ENCODE data around the gene CARD6.
"Not testable (repeated sequence)": the region's sequence is repeated elsewhere in the genome, so short reads cannot be mapped to it uniquely, and the experiment has no call there.

The CARD6 gene

DNA sequence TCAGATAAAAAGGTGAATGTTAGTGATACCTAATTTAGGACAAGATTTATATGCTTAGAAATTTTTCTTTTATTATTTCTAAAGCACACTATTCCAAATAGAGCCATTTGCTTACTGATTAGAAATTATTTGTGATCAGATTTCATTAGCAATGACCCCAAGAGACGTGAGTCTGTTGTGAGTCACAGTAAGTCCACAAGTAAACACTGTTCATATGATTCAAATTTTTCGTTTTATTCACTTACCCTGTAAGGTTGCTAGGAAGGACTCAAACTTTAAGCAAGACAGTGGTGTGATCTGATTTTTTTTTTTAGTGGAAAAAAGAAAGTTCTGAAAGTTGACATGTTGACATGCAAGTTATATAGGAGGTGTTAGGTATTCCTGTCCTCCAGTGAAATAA is 1.2 kb downstream of the CARD6 start:
- TF ChIP-seq, protein P1, sequence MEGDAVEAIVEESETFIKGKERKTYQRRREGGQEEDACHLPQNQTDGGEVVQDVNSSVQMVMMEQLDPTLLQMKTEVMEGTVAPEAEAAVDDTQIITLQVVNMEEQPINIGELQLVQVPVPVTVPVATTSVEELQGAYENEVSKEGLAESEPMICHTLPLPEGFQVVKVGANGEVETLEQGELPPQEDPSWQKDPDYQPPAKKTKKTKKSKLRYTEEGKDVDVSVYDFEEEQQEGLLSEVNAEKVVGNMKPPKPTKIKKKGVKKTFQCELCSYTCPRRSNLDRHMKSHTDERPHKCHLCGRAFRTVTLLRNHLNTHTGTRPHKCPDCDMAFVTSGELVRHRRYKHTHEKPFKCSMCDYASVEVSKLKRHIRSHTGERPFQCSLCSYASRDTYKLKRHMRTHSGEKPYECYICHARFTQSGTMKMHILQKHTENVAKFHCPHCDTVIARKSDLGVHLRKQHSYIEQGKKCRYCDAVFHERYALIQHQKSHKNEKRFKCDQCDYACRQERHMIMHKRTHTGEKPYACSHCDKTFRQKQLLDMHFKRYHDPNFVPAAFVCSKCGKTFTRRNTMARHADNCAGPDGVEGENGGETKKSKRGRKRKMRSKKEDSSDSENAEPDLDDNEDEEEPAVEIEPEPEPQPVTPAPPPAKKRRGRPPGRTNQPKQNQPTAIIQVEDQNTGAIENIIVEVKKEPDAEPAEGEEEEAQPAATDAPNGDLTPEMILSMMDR (IDR thresholded peaks at IDR 0.05; ENCODE audit: low read depth, low read length, missing control alignments): no peak
- no peak for DNase-seq (ENCODE audit: extremely low read depth, low read depth)
- H3K4me3 ChIP-seq (replicated peaks; ENCODE audit: low read depth, low read length): no peak overlapping the region

DNA sequence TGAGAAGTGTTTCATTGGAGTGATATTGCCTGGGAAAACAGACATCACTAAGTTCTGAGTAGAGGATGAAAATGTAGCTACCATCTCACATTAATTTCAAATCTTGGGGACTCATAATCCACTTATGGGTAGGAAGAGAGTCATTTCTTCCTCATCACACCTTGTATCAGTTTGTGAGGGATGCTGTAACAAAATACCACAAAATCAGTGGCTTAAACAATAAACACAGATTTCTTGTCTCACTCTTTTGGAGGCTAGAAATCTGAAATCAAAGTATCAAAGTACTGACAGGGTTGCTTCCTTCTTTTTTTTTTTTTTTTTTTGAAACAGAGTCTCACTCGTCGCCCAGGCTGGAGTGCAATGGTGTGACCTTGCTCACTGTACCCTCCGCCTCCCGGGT is 3.4 kb downstream of the CARD6 start:
- TF ChIP-seq, protein P1 (IDR thresholded peaks at IDR 0.05; ENCODE audit: low read depth, low read length, missing control alignments): no peak
- no peak for DNase-seq (ENCODE audit: extremely low read depth, low read depth)

DNA sequence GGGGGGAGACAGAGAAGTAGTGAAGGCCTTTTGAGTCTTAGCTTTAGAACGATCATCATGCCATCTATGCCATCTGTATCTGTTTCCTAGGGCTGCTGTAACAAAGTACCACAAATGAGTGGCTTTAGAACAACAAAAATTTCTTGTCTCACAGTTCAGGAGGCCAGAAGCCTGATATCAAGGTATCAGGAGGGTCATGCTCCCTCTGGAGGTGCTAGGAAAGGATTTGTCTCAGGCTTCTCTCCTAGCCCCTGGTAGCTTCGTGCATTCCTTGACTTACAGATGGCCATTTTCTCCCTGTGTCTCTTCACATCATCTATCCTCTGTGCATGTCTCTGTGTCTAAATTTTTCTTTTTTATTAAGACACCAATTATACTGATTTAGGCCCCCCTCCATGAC is 5.2 kb downstream of the CARD6 start:
- no peak for DNase-seq (ENCODE audit: extremely low read depth, low read depth)
- no peak overlapping the region for H3K4me3 ChIP-seq (replicated peaks; ENCODE audit: low read depth, low read length)
- TF ChIP-seq, protein P1 (IDR thresholded peaks at IDR 0.05; ENCODE audit: low read depth, low read length, missing control alignments): no peak

More for the DNA sequence above, 3.4 kb downstream of the CARD6 start:
- no peak overlapping the region for H3K4me3 ChIP-seq (replicated peaks; ENCODE audit: low read depth, low read length)

DNA sequence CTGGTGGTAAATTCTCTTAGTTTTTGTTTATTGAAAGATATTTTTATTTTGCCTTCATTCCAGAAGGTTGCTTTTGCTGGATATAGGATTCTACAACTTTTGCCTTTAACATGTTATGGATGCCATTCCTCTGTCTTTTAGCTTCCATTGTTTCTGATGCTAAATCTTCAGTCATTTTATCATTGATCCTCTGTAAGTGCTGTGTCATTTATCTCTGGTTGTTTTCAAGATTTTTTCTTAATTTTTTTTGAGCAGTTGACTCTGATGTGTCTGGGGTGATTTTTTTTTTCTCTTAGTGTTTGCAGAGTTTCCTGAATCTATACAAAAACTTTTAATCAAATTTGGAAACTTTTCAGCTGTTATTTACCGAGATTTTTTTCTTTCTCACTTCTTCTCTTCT is 6.4 kb downstream of the CARD6 start:
- no peak for DNase-seq (ENCODE audit: extremely low read depth, low read depth)
- H3K4me3 ChIP-seq (replicated peaks; ENCODE audit: low read depth, low read length): no peak overlapping the region
- TF ChIP-seq, protein P1 (IDR thresholded peaks at IDR 0.05; ENCODE audit: low read depth, low read length, missing control alignments): no peak

DNA sequence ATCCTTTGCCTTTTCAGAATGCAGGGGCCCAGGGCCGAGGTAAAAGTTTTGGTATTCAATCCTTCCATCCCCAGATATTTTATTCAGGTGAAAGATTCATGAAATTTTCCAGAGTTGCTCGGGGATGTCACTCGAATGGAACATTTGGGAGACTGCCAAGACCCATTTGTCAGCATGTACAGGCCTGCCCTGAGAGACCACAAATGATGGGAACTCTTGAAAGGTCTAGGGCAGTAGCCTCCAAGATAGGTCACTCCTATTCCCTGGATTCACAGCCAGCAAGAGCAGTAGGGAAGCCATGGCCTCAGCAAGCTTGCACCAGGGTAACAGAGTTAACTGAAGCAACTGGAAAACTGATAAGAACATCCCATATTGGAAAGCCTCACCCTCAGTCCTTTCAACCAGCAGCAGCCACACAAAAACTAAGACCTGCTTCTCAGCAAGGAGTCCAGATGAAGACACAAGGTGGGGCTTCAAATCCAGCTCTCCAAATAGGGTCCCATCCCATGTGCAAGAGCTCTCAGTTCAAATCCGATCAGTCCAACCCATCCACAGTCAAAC is 12.5 kb downstream of the CARD6 start:
- DNase-seq (ENCODE audit: extremely low read depth, low read depth): no peak
- TF ChIP-seq, protein P1 (IDR thresholded peaks at IDR 0.05; ENCODE audit: low read depth, low read length, missing control alignments): no peak
- H3K4me3 ChIP-seq (replicated peaks; ENCODE audit: low read depth, low read length): no peak overlapping the region

DNA sequence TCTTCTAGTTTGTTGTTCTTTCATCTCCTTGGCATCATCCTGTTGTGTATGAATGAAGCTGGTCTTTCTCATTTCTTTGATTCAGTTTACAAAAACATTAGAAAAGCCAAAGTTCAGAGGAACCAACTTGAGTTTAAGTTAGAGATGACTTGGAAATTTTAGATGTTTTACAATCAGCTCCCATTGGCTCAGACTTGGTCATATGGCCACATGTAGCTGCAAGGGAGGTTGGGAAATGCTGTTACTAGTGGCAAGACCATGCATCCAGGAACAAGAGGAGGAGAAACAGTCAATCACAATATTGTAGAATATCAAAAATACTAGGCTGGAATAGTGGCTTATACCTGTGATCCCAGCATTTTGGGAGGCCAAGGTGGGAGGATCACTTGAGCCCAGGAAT is 19.5 kb downstream of the CARD6 start:
- DNase-seq (ENCODE audit: extremely low read depth, low read depth): no peak
- TF ChIP-seq, protein P1 (IDR thresholded peaks at IDR 0.05; ENCODE audit: low read depth, low read length, missing control alignments): no peak
- no peak overlapping the region for H3K4me3 ChIP-seq (replicated peaks; ENCODE audit: low read depth, low read length)

DNA sequence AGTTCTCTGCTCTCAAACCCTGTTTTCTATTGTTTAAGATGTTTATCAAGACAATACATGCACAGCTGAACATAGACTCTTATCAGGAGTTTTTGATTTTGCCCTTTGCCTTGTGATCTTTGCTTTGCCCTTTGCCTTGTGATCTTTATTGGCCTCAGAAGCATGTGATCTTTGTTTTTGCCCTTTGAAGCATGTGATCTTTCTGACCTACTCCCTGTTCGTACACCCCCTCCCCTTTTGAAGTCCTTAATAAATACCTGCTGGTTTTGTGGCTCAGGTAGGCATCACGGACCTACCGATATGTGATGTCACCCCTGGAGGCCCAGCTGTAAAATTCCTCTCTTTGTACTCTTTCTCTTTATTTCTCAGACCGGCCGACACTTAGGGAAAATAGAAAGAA is 23.8 kb downstream of the CARD6 start:
- H3K4me3 ChIP-seq (replicated peaks; ENCODE audit: low read depth, low read length); DNase-seq (ENCODE audit: extremely low read depth, low read depth): not testable (repeated sequence)
